ENCODE measurements around the gene KIAA0825. TPM values are rescaled to one million over a fixed set of nuclear protein-coding genes. Genes with fewer than 3 reads are reported as not detected.

KIAA0825 gene
- polyA plus RNA-seq, 1 donor from 2014 or later: 5.1 TPM

- Histone ChIP-seq H3K4me3 (ENCODE audit: low read length) (no peak overlapping the region), H3K79me2 (replicated peaks; ENCODE audit: insufficient read depth, low read length) (no peaks in the 10 kb centered on the region), H3K9me2 (ENCODE audit: insufficient read depth, low read length) (no peaks in the 10 kb centered on the region), H3K27ac (ENCODE audit: low read length) (no peak overlapping the region), H3K9ac (ENCODE audit: low read length) (no peak overlapping the region), H3K27me3 (ENCODE audit: insufficient read depth, low read depth, low read length) (no peaks in the 10 kb centered on the region), H3K9me3 (ENCODE audit: low read length) (peaks cover 8% of the 10 kb centered on the region), H3K36me3 (ENCODE audit: insufficient read depth, low read length) (no peaks in the 10 kb centered on the region), H2AFZ (ENCODE audit: low read depth, low read length) (no peak overlapping the region), H4K20me1 (ENCODE audit: insufficient read depth) (no peaks in the 10 kb centered on the region), H3F3A (ENCODE audit: insufficient read depth, low read length, poor library complexity, severe bottlenecking) (no peaks in the 10 kb centered on the region), H3K4me2 (ENCODE audit: low read length) (no peak overlapping the region)
- TF ChIP-seq REST (IDR thresholded peaks at IDR 0.05; ENCODE audit: borderline replicate concordance): no peak
- no peak for TF ChIP-seq MXI1 (conservative IDR thresholded peaks at IDR 0.05; ENCODE audit: poor library complexity, severe bottlenecking)
- no peak for TF ChIP-seq POLR2AphosphoS5 (IDR thresholded peaks at IDR 0.05)
Observed at GRCh38 chr5:94661086-94661485, 42.7 kb upstream of the KIAA0825 start.

- TF ChIP-seq CTCF (IDR thresholded peaks at IDR 0.05; ENCODE audit: poor library complexity, severe bottlenecking): no peak
- TF ChIP-seq POLR2AphosphoS5 (IDR thresholded peaks at IDR 0.05): no peak
- Histone ChIP-seq H3K4me2 (ENCODE audit: low read length) (no peak overlapping the region), H3K9me2 (ENCODE audit: insufficient read depth, low read length) (no peaks in the 10 kb centered on the region), H3K27me3 (ENCODE audit: insufficient read depth, low read depth, low read length) (no peaks in the 10 kb centered on the region), H3K36me3 (ENCODE audit: insufficient read depth, low read length) (no peaks in the 10 kb centered on the region), H3K9me3 (ENCODE audit: low read length) (peaks cover 8% of the 10 kb centered on the region), H3K4me3 (ENCODE audit: low read length) (no peak overlapping the region), H3F3A (ENCODE audit: insufficient read depth, low read length, poor library complexity, severe bottlenecking) (no peaks in the 10 kb centered on the region), H2AFZ (ENCODE audit: low read depth, low read length) (no peak overlapping the region), H3K9ac (ENCODE audit: low read length) (no peak overlapping the region), H3K79me2 (replicated peaks; ENCODE audit: insufficient read depth, low read length) (no peaks in the 10 kb centered on the region), H4K20me1 (ENCODE audit: insufficient read depth) (no peaks in the 10 kb centered on the region), H3K27ac (ENCODE audit: low read length) (no peak overlapping the region)
Observed at GRCh38 chr5:94660506-94660905, 42.1 kb upstream of the KIAA0825 start.

- TF ChIP-seq TAF1 (IDR thresholded peaks at IDR 0.05; ENCODE audit: low read depth) (no peak), RAD21 (conservative IDR thresholded peaks at IDR 0.05) (no peak), EZH2 (IDR thresholded peaks at IDR 0.05; ENCODE audit: borderline replicate concordance, insufficient read depth, low read length, poor library complexity, severe bottlenecking) (no peak), EP300 (conservative IDR thresholded peaks at IDR 0.05; ENCODE audit: poor library complexity, severe bottlenecking) (no peak), POLR2AphosphoS5 (IDR thresholded peaks at IDR 0.05) (no peak), CTCF (IDR thresholded peaks at IDR 0.05; ENCODE audit: poor library complexity, severe bottlenecking) (no peak), REST (IDR thresholded peaks at IDR 0.05; ENCODE audit: borderline replicate concordance) (no peak), MXI1 (conservative IDR thresholded peaks at IDR 0.05; ENCODE audit: poor library complexity, severe bottlenecking) (no peak), SMC3 (conservative IDR thresholded peaks at IDR 0.05; ENCODE audit: poor library complexity) (no peak)
- Histone ChIP-seq H2AFZ (ENCODE audit: low read depth, low read length) (no peak overlapping the region), H3K9ac (ENCODE audit: low read length) (no peak overlapping the region), H3F3A (ENCODE audit: insufficient read depth, low read length, poor library complexity, severe bottlenecking) (no peaks in the 10 kb centered on the region), H4K20me1 (ENCODE audit: insufficient read depth) (no peaks in the 10 kb centered on the region), H3K79me2 (replicated peaks; ENCODE audit: insufficient read depth, low read length) (no peaks in the 10 kb centered on the region), H3K9me3 (ENCODE audit: low read length) (peaks cover 8% of the 10 kb centered on the region), H3K27ac (ENCODE audit: low read length) (no peak overlapping the region), H3K4me2 (ENCODE audit: low read length) (no peak overlapping the region), H3K27me3 (ENCODE audit: insufficient read depth, low read depth, low read length) (no peaks in the 10 kb centered on the region), H3K36me3 (ENCODE audit: insufficient read depth, low read length) (no peaks in the 10 kb centered on the region), H3K4me3 (ENCODE audit: low read length) (no peak overlapping the region), H3K9me2 (ENCODE audit: insufficient read depth, low read length) (no peaks in the 10 kb centered on the region)
Observed at GRCh38 chr5:94658272-94658671, 39.9 kb upstream of the KIAA0825 start.
